Measurements from ENCODE around the gene CES1.
"Not testable (repeated sequence)": the region's sequence is repeated elsewhere in the genome, so short reads cannot be mapped to it uniquely, and the experiment has no call there.

- TF ChIP-seq SREBF2 (IDR thresholded peaks at IDR 0.05; ENCODE audit: low read length); CHD4 (IDR thresholded peaks at IDR 0.05); CTCF (IDR thresholded peaks at IDR 0.05 in 2 of 3, conservative IDR thresholded peaks at IDR 0.05 in 1 of 3; ENCODE audit: control insufficient read depth in 2 of 3, extremely low read depth in 1 of 3, insufficient read depth in 1 of 3, low read depth in 3 of 3, low read length in 3 of 3); RAD21 (IDR thresholded peaks at IDR 0.05; ENCODE audit: insufficient read depth, low read depth, low read length); HCFC1 (IDR thresholded peaks at IDR 0.05; ENCODE audit: low read length); NR2C1 (IDR thresholded peaks at IDR 0.05); SP1 (IDR thresholded peaks at IDR 0.05; ENCODE audit: low read depth, low read length); SUZ12 (IDR thresholded peaks at IDR 0.05; ENCODE audit: unreplicated experiment); SRF (IDR thresholded peaks at IDR 0.05; ENCODE audit: low read depth in 2 of 2, low read length in 2 of 2); ZBTB40 (IDR thresholded peaks at IDR 0.05; ENCODE audit: borderline replicate concordance); MYC (IDR thresholded peaks at IDR 0.05; ENCODE audit: insufficient read depth, insufficient read length, insufficient replicate concordance, low read length, severe bottlenecking); TAF1 (IDR thresholded peaks at IDR 0.05; ENCODE audit: borderline replicate concordance, low read depth, low read length): not testable (repeated sequence)
- TF ChIP-seq, protein P1, sequence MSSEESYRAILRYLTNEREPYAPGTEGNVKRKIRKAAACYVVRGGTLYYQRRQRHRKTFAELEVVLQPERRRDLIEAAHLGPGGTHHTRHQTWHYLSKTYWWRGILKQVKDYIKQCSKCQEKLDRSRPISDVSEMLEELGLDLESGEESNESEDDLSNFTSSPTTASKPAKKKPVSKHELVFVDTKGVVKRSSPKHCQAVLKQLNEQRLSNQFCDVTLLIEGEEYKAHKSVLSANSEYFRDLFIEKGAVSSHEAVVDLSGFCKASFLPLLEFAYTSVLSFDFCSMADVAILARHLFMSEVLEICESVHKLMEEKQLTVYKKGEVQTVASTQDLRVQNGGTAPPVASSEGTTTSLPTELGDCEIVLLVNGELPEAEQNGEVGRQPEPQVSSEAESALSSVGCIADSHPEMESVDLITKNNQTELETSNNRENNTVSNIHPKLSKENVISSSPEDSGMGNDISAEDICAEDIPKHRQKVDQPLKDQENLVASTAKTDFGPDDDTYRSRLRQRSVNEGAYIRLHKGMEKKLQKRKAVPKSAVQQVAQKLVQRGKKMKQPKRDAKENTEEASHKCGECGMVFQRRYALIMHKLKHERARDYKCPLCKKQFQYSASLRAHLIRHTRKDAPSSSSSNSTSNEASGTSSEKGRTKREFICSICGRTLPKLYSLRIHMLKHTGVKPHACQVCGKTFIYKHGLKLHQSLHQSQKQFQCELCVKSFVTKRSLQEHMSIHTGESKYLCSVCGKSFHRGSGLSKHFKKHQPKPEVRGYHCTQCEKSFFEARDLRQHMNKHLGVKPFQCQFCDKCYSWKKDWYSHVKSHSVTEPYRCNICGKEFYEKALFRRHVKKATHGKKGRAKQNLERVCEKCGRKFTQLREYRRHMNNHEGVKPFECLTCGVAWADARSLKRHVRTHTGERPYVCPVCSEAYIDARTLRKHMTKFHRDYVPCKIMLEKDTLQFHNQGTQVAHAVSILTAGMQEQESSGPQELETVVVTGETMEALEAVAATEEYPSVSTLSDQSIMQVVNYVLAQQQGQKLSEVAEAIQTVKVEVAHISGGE (CRISPR knock-in tag; IDR thresholded peaks at IDR 0.05) = not testable (repeated sequence)
Measured at GRCh38 chr16:55805104-55805503, 27.8 kb downstream of the CES1 start.
